ENCODE measurements around the gene SHISA5.

GRCh38 chr3:48507256-48508061, 3.5 kb upstream of the SHISA5 start:
- TF ChIP-seq RFX5 (IDR thresholded peaks at IDR 0.05; ENCODE audit: low read depth, low read length) (no peak), CTCF (IDR thresholded peaks at IDR 0.05 in 2 of 3, conservative IDR thresholded peaks at IDR 0.05 in 1 of 3; ENCODE audit: control insufficient read depth in 2 of 3, extremely low read depth in 1 of 3, insufficient read depth in 1 of 3, low read depth in 3 of 3, low read length in 3 of 3) (peak; percentile 80 to 83 (median 81); a peak in 5 of 6 replicates), MAX (IDR thresholded peaks at IDR 0.05; ENCODE audit: low read depth, low read length) (no peak), EP300 (IDR thresholded peaks at IDR 0.05; ENCODE audit: borderline replicate concordance in 1 of 2, control insufficient read depth in 1 of 2, low read depth in 2 of 2, low read length in 2 of 2) (no peak), USF2 (IDR thresholded peaks at IDR 0.05; ENCODE audit: borderline replicate concordance, low read depth, low read length) (no peak), PKNOX1 (IDR thresholded peaks at IDR 0.05) (no peak), ZZZ3 (IDR thresholded peaks at IDR 0.05; ENCODE audit: control insufficient read depth, insufficient read length, low read depth) (no peak), WRNIP1 (IDR thresholded peaks at IDR 0.05; ENCODE audit: borderline replicate concordance, low read depth, low read length) (no peak), TARDBP (IDR thresholded peaks at IDR 0.05; ENCODE audit: borderline replicate concordance) (no peak), RAD21 (IDR thresholded peaks at IDR 0.05; ENCODE audit: insufficient read depth, low read depth, low read length) (peak; percentile 91)
